Dendritic cell treated with granulocyte-macrophage colony-stimulating factor and Interleukin-4, amounts not matched to agents 40 ng/mL and 50 ng/mL, for 4 days (primary cell): ENCODE measurements around the gene RNF157.

Source experiments
- H3K27ac Mint-ChIP-seq: one replicate; pipeline ENCODE4 v1.8.0; 2022; ENCODE audit warnings: mild to moderate bottlenecking, mixed read lengths
- H3K27me3 Mint-ChIP-seq: one replicate; pipeline ENCODE4 v1.8.0; 2022; ENCODE audit warnings: mild to moderate bottlenecking, mixed read lengths
- H3K36me3 Mint-ChIP-seq: one replicate; pipeline ENCODE4 v1.8.0; 2022; ENCODE audit warnings: low read depth, mixed read lengths
- H3K4me1 Mint-ChIP-seq: one replicate; pipeline ENCODE4 v1.8.0; 2022; ENCODE audit warnings: low read depth, mixed read lengths
- H3K4me3 Mint-ChIP-seq: one replicate; pipeline ENCODE4 v1.8.0; 2022; ENCODE audit warnings: mild to moderate bottlenecking, moderate library complexity, mixed read lengths
- H3K9me3 Mint-ChIP-seq: one replicate; pipeline ENCODE4 v1.8.0; 2022; ENCODE audit warnings: mixed read lengths
- intact Hi-C: fragments of 100-400 bp; cut with micrococcal nuclease; formaldehyde crosslinking; loops from one replicate; pipeline ENCODE4 v1.15.0; 2022

Gene RNF157

GRCh38 chr17:76151896-76152454 lies 88.3 kb downstream of the RNF157 start:
- Mint-ChIP-seq H3K27ac (no peak overlapping the region), H3K4me1 (no peaks in the 10 kb centered on the region)

DNA sequence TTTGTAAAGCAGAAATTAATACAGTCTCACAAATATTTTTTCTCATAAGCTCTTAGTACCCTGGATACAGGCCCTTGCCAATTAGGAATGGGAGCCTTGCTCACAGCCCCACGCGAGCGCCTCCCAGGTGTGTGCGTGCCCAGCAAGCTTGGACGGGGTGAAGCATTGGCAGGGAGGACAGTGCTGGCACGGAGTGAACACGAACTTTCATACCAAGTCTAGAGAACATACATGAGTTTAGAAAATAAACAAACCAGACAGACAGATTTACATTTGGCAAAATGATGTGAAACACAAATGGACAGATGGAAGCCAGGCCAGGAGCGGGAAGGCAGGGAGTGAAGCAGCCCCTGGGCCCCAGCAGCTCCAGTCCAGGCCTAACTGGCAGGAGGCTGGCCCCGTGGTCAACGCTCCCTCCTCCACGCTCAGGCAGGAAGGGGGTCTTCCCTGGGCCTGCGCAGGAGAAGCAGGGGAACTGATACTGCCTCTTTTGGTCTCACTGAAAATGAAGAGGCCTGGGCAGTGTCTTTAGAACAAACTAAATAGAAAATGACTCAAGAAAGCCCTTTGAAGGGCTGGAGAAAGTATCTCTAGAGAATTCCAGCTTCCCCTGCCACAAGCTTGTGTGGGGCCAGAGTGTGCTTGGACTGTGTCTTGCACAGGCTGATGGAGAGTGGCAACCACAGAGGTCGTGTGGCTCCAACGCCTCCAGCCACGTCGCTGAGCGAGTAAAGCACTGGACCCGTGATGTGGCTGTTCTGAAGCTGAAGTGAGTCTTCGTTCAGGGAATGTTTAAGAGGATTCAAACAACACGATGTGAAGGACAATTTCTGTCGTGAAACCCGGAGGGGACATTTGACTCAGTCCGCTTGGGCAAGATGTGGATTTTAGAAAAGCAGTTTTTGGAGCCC lies 89.3 kb downstream of the RNF157 start:
- no peak overlapping the region for H3K27ac Mint-ChIP-seq
- H3K9me3 Mint-ChIP-seq = no peaks in the 10 kb centered on the region
- no peaks in the 10 kb centered on the region for H3K36me3 Mint-ChIP-seq
- H3K27me3 Mint-ChIP-seq = peaks cover 3% of the 10 kb centered on the region
- intact Hi-C loops = no loop called here
- peaks cover 7% of the 10 kb centered on the region for H3K4me1 Mint-ChIP-seq
- no peak overlapping the region for H3K4me3 Mint-ChIP-seq

More at GRCh38 chr17:76151896-76152454, 88.3 kb downstream of the RNF157 start:
- Mint-ChIP-seq H3K4me3 (no peak overlapping the region), H3K27me3 (peaks cover 6% of the 10 kb centered on the region), H3K36me3 (no peaks in the 10 kb centered on the region), H3K9me3 (no peaks in the 10 kb centered on the region)
- intact Hi-C loops = no loop called here

DNA sequence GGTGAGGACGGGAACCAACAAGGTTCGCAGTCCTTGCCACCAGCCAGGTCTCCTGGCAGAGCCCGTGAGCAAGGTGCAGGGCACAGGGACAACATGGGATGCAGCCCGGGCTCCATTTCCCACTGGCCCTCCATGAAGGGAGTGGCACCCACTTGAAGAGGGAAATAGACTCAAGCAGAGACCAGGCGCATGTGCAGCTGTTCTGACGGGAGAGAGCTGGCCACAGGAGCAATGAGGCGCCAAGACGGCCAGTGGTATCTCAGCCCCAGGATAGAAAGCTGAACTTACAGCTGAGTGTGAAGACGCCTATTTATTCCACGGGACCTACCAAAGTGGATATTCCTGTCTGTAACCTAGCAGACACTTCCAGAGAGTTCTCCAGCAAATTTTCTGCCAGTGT lies 91.1 kb downstream of the RNF157 start:
- intact Hi-C loops = no loop called here
- H3K27me3 Mint-ChIP-seq = no peaks in the 10 kb centered on the region
- H3K9me3 Mint-ChIP-seq = no peaks in the 10 kb centered on the region
- H3K27ac Mint-ChIP-seq = no peak overlapping the region
- peaks cover 22% of the 10 kb centered on the region for H3K4me1 Mint-ChIP-seq
- H3K4me3 Mint-ChIP-seq = no peak overlapping the region
- H3K36me3 Mint-ChIP-seq = no peaks in the 10 kb centered on the region

GRCh38 chr17:76148015-76148326 lies 92.3 kb downstream of the RNF157 start:
- Mint-ChIP-seq H3K27ac (no peak overlapping the region), H3K4me3 (no peak overlapping the region), H3K36me3 (no peaks in the 10 kb centered on the region), H3K27me3 (peaks cover 5% of the 10 kb centered on the region), H3K4me1 (peaks cover 33% of the 10 kb centered on the region), H3K9me3 (no peaks in the 10 kb centered on the region)
- intact Hi-C loops = no loop called here

GRCh38 chr17:76147211-76148014 lies 92.9 kb downstream of the RNF157 start:
- Mint-ChIP-seq H3K4me1 (peaks cover 37% of the 10 kb centered on the region), H3K27ac (no peak overlapping the region)
- intact Hi-C loops = no loop called here

DNA sequence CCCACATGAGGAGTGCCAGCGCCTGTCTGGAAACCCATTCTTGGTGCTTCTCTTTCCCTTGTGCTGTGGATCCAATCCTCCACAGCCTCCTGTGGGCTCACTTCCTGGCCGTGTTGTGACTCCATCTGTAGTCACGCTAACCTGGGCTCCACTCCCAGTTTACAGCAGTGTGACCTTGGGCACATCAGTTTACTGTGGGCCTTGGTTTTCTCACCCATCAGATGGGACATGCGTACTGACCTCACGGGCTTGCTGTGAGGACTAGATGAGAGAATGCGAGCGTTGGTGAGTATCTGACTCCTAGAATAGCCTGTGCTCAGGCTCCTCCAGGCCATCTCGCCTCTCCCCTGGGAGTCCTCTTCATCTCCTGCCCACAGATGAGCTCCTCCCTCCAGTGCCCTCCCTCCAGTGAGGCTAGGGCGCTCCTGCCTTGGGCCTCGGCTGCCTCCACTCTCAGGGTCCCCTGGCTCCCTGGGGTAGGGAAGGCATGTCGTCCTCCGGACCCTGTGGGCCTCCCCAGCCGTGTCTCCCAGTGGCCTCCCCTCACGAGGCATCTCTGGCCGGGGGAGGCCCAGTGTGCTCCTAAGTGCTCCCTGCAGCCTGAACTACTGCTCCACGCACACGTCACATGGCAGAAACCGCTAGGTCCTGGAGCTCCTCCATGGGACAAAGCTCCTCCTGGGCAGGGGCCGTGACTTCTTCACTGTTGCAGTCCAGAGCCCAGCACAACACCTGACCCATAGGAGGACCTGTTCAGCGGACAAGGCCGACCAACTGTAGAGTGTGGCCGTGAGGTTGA lies 94.0 kb downstream of the RNF157 start:
- Mint-ChIP-seq H3K27ac (no peak overlapping the region), H3K4me3 (no peak overlapping the region), H3K9me3 (no peaks in the 10 kb centered on the region), H3K36me3 (no peaks in the 10 kb centered on the region), H3K27me3 (peaks cover 21% of the 10 kb centered on the region), H3K4me1 (peaks cover 49% of the 10 kb centered on the region)
- intact Hi-C loops = no loop called here

More at GRCh38 chr17:76147211-76148014, 92.9 kb downstream of the RNF157 start:
- Mint-ChIP-seq H3K4me3 (no peak overlapping the region), H3K36me3 (no peaks in the 10 kb centered on the region), H3K27me3 (peaks cover 10% of the 10 kb centered on the region), H3K9me3 (no peaks in the 10 kb centered on the region)

GRCh38 chr17:76145231-76146052 lies 94.9 kb downstream of the RNF157 start:
- intact Hi-C loops = no loop called here
- H3K4me1 Mint-ChIP-seq = peaks cover 54% of the 10 kb centered on the region
- no peak overlapping the region for H3K4me3 Mint-ChIP-seq
- no peaks in the 10 kb centered on the region for H3K36me3 Mint-ChIP-seq
- H3K9me3 Mint-ChIP-seq = no peaks in the 10 kb centered on the region
- H3K27ac Mint-ChIP-seq = no peak overlapping the region
- H3K27me3 Mint-ChIP-seq = peaks cover 30% of the 10 kb centered on the region

DNA sequence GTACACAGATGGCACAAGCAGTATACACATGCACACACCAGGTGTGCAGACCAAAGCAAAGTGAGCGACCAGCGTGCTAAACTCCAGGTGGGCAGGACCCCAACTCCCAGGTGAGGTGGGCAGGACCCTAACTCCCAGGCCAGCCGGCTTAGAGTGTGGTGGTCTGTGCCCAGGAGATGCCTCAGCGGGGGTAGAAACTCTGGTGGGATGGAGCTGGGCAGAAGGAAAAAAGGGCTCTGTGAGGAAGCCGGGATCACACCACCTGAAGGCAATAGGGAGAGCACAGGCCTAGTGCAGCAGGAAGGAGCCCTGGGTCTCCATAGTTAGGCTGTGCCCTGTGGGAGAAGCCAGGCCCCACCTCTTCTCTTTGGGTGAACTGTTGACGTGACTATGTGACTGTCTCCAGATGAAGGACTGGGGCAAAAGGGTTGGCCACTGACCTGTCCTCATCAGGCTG lies 97.7 kb downstream of the RNF157 start:
- H3K4me3 Mint-ChIP-seq = no peak overlapping the region
- H3K9me3 Mint-ChIP-seq = no peaks in the 10 kb centered on the region
- H3K36me3 Mint-ChIP-seq = no peaks in the 10 kb centered on the region
- intact Hi-C loops = no loop called here
- H3K4me1 Mint-ChIP-seq = peaks cover 60% of the 10 kb centered on the region
- H3K27ac Mint-ChIP-seq = no peak overlapping the region
- peaks cover 57% of the 10 kb centered on the region for H3K27me3 Mint-ChIP-seq

DNA sequence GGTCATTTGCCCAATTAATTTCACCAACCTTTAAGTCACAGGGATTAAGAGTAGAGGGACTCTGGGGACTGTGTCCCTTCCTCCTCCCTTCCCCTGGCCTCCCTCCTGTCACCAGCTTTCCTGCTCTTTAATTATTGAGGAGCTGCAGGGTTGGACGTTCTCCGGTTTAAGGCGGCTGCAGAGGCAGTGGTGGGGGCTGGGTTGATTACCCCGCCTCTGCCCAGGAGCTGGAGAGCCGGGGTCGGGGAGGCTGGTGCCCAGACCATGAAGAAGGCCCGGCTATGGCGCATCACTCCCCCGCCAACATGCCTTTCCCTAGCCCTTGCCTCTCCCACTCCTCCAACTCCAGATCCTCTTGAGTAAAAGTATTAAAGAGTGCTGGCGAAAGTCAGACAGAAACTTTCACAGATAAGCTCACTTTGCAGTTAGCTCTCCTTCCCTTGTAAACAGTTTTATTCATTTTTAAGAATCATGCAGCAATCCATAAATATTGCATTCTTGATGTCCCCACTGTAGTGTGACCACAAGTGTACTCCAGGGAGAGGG lies 98.2 kb downstream of the RNF157 start:
- intact Hi-C loops = no loop called here
- H3K9me3 Mint-ChIP-seq = no peaks in the 10 kb centered on the region
- peaks cover 60% of the 10 kb centered on the region for H3K27me3 Mint-ChIP-seq
- H3K27ac Mint-ChIP-seq = no peak overlapping the region
- peaks cover 60% of the 10 kb centered on the region for H3K4me1 Mint-ChIP-seq
- H3K36me3 Mint-ChIP-seq = no peaks in the 10 kb centered on the region
- peak overlapping the region; percentile 78 for H3K4me3 Mint-ChIP-seq

- Mint-ChIP-seq H3K9me3 (no peaks in the 10 kb centered on the region), H3K4me1 (peaks cover 57% of the 10 kb centered on the region), H3K27me3 (peaks cover 65% of the 10 kb centered on the region), H3K36me3 (no peaks in the 10 kb centered on the region), H3K4me3 (peak within 1 kb of the TSS; percentile 78), H3K27ac (peak within 1 kb of the TSS; percentile 37)
- intact Hi-C loops = no loop called here
These were observed 98.9 kb downstream of the RNF157 start, which contains the start of gene FOXJ1 for GRCh38 chr17:76141212-76142038. TSS of gene FOXJ1 (minus strand) at chr17:76141245. CDS start at chr17:76140395, 850 bp downstream.

DNA sequence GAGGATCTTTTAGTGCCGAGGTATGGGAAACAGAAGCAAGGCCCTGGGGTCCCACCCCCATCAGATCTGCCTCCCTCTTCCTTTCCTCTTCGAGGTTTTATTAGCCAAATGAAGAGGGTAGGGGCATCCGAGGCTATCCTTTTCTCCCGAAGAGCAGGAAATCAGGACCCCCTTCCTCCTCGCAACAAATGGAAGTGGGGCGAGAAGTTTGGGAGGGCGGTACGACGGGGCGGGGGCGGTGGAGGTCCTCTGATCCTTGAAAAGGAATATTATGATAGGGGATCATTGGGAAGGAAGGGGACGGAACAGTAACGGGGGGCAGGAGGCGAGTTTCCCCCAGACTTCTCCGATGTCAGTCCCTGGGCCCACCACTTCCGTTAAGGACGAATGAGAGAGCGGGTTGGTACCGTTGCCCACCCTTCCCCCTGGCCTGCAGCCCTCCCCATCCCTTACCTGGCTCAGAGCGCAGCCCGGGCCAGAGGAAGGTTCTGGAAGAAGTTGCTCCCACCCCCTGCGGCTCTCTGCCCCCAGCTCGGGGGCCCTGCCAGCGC lies 99.6 kb downstream of the RNF157 start:
- Mint-ChIP-seq H3K9me3 (no peaks in the 10 kb centered on the region), H3K4me3 (peak overlapping the region; percentile 24), H3K27me3 (peaks cover 65% of the 10 kb centered on the region), H3K27ac (no peak overlapping the region), H3K4me1 (peaks cover 51% of the 10 kb centered on the region), H3K36me3 (no peaks in the 10 kb centered on the region)
- intact Hi-C loops = no loop called here
